Immature natural killer cell (primary cell): Measurements from ENCODE around the gene PSMG1. TPM values are rescaled to one million over a fixed set of nuclear protein-coding genes. Genes with fewer than 3 reads are reported as not detected.

Experiments
- DNase-seq, 3 donors: peaks; one replicate each; pipeline ENCODE4 v3.0.0; 2022; ENCODE audit warnings: mixed read lengths in 1 of 3
- H3K27ac Mint-ChIP-seq, 6 donors: one replicate each; pipeline ENCODE4 v1.8.0; 2020; ENCODE audit warnings: mixed read lengths in 6 of 6, mild to moderate bottlenecking in 5 of 6, inconsistent platforms in 4 of 6, moderate library complexity in 3 of 6
- H3K27me3 Mint-ChIP-seq, 3 donors: one replicate each; pipeline ENCODE4 v1.8.0; 2020 to 2021; ENCODE audit warnings: low read depth in 3 of 3, mild to moderate bottlenecking in 3 of 3, mixed read lengths in 3 of 3, moderate library complexity in 3 of 3, inconsistent platforms in 1 of 3
- H3K36me3 Mint-ChIP-seq, 3 donors: one replicate each; pipeline ENCODE4 v1.8.0; 2020; ENCODE audit warnings: mixed read lengths in 3 of 3, inconsistent platforms in 2 of 3, mild to moderate bottlenecking in 2 of 3
- H3K4me1 Mint-ChIP-seq, 2 donors: one replicate each; pipeline ENCODE4 v1.8.0; 2020; ENCODE audit warnings: inconsistent platforms in 2 of 2, mild to moderate bottlenecking in 2 of 2, mixed read lengths in 2 of 2, moderate library complexity in 1 of 2
- H3K4me3 Mint-ChIP-seq, 5 donors: one replicate each; pipeline ENCODE4 v1.8.0; 2020; ENCODE audit warnings: mild to moderate bottlenecking in 5 of 5, mixed read lengths in 5 of 5, inconsistent platforms in 3 of 5, moderate library complexity in 3 of 5
- H3K9me3 Mint-ChIP-seq, 6 donors: one replicate each; pipeline ENCODE4 v1.8.0; 2020; ENCODE audit warnings: mild to moderate bottlenecking in 6 of 6, mixed read lengths in 6 of 6, inconsistent platforms in 4 of 6, moderate library complexity in 3 of 6
- polyA plus RNA-seq, 3 donors: library from polyadenylated mRNA; unstranded; fragments of 300-500 nt; fragmentation: Illumina TruSeq; gene quantifications; one replicate each; pipeline ENCODE4 v1.2.3, GENCODE V29; 2021

Gene PSMG1
- polyA plus RNA-seq, 3 donors from 2014 or later: 29.5 to 39.6 (median 33.3) TPM

GRCh38 chr21:39184050-39184980 lies 1.1 kb upstream of the PSMG1 start:
- no peak for DNase-seq
- peaks cover 0 to 9% (median 0%) of the 10 kb centered on the region in 3 donors for H3K36me3 Mint-ChIP-seq
- H3K27ac Mint-ChIP-seq: peak overlapping the region; percentile 87 to 97 (median 94)
- H3K27me3 Mint-ChIP-seq: peaks cover 12 to 17% (median 15%) of the 10 kb centered on the region in 3 donors
- H3K4me3 Mint-ChIP-seq: peak overlapping the region; percentile 98 to 99 (median 98)
- no peaks in the 10 kb centered on the region for H3K9me3 Mint-ChIP-seq
- H3K4me1 Mint-ChIP-seq: peaks cover 29 to 44% of the 10 kb centered on the region in 2 donors

GRCh38 chr21:39182484-39183271 lies 573 bp downstream of the PSMG1 start:
- Mint-ChIP-seq H3K4me1 (peaks cover 29 to 44% of the 10 kb centered on the region in 2 donors), H3K27me3 (peaks cover 12 to 17% (median 15%) of the 10 kb centered on the region in 3 donors), H3K27ac (peak overlapping the region; percentile 87 to 97 (median 94)), H3K36me3 (peaks cover 5 to 14% (median 5%) of the 10 kb centered on the region in 3 donors), H3K4me3 (peak overlapping the region; percentile 98 to 99 (median 98)), H3K9me3 (no peaks in the 10 kb centered on the region)
- DNase-seq: no peak

- no peak for DNase-seq
- Mint-ChIP-seq H3K27ac (peak overlapping the region; percentile 80 to 93 (median 90)), H3K36me3 (peaks cover 5 to 14% (median 5%) of the 10 kb centered on the region in 3 donors), H3K27me3 (peaks cover 12 to 17% (median 15%) of the 10 kb centered on the region in 3 donors), H3K4me1 (peaks cover 29 to 44% of the 10 kb centered on the region in 2 donors), H3K4me3 (peak overlapping the region; percentile 98 to 99 (median 98)), H3K9me3 (no peaks in the 10 kb centered on the region)
Observed at GRCh38 chr21:39182016-39182415, 1.2 kb downstream of the PSMG1 start.

GRCh38 chr21:39181205-39181818 lies 1.9 kb downstream of the PSMG1 start:
- Mint-ChIP-seq H3K36me3 (peaks cover 5 to 18% (median 7%) of the 10 kb centered on the region in 3 donors), H3K9me3 (no peaks in the 10 kb centered on the region), H3K27me3 (peaks cover 12 to 17% (median 15%) of the 10 kb centered on the region in 3 donors), H3K27ac (peak overlapping the region in 2 of 6 donors; percentile 80 to 90), H3K4me1 (peaks cover 29 to 44% of the 10 kb centered on the region in 2 donors), H3K4me3 (peak overlapping the region in 4 of 5 donors; percentile 27 to 99 (median 98))
- DNase-seq: no peak

GRCh38 chr21:39180429-39181019 lies 2.7 kb downstream of the PSMG1 start:
- peak overlapping the region in 3 of 5 donors; percentile 26 to 48 (median 36) for H3K4me3 Mint-ChIP-seq
- peak overlapping the region in 1 of 6 donors; percentile 47 for H3K27ac Mint-ChIP-seq
- peaks cover 5 to 25% (median 14%) of the 10 kb centered on the region in 3 donors for H3K36me3 Mint-ChIP-seq
- DNase-seq: no peak
- H3K27me3 Mint-ChIP-seq: peaks cover 12 to 17% (median 15%) of the 10 kb centered on the region in 3 donors
- H3K4me1 Mint-ChIP-seq: peaks cover 29 to 49% of the 10 kb centered on the region in 2 donors
- H3K9me3 Mint-ChIP-seq: no peaks in the 10 kb centered on the region

GRCh38 chr21:39178421-39178820 lies 4.8 kb downstream of the PSMG1 start:
- DNase-seq: no peak
- Mint-ChIP-seq H3K27ac (no peak overlapping the region), H3K36me3 (peaks cover 9 to 35% (median 14%) of the 10 kb centered on the region in 3 donors), H3K9me3 (no peaks in the 10 kb centered on the region), H3K4me3 (no peak overlapping the region), H3K4me1 (peaks cover 18 to 31% of the 10 kb centered on the region in 2 donors), H3K27me3 (peaks cover 7 to 10% (median 8%) of the 10 kb centered on the region in 3 donors)

- no peak overlapping the region for H3K27ac Mint-ChIP-seq
- H3K4me1 Mint-ChIP-seq: peaks cover 3 to 16% of the 10 kb centered on the region in 2 donors
- peaks cover 9 to 42% (median 14%) of the 10 kb centered on the region in 3 donors for H3K36me3 Mint-ChIP-seq
Observed at GRCh38 chr21:39176271-39176709, 7.0 kb downstream of the PSMG1 start.

GRCh38 chr21:39175665-39176064 lies 7.6 kb downstream of the PSMG1 start:
- no peaks in the 10 kb centered on the region for H3K9me3 Mint-ChIP-seq

More at GRCh38 chr21:39176271-39176709, 7.0 kb downstream of the PSMG1 start:
- Mint-ChIP-seq H3K27me3 (no peaks in the 10 kb centered on the region), H3K9me3 (no peaks in the 10 kb centered on the region), H3K4me3 (no peak overlapping the region)
- no peak for DNase-seq

GRCh38 chr21:39175154-39175553 lies 8.1 kb downstream of the PSMG1 start:
- H3K4me1 Mint-ChIP-seq: peaks cover 0 to 8% of the 10 kb centered on the region in 2 donors
- H3K4me3 Mint-ChIP-seq: no peak overlapping the region
- no peak for DNase-seq
- no peaks in the 10 kb centered on the region for H3K9me3 Mint-ChIP-seq
- no peak overlapping the region for H3K27ac Mint-ChIP-seq
- H3K27me3 Mint-ChIP-seq: no peaks in the 10 kb centered on the region
- peaks cover 9 to 42% (median 14%) of the 10 kb centered on the region in 3 donors for H3K36me3 Mint-ChIP-seq

More at GRCh38 chr21:39175665-39176064, 7.6 kb downstream of the PSMG1 start:
- peaks cover 3 to 13% of the 10 kb centered on the region in 2 donors for H3K4me1 Mint-ChIP-seq
- H3K4me3 Mint-ChIP-seq: no peak overlapping the region
- no peaks in the 10 kb centered on the region for H3K27me3 Mint-ChIP-seq
- H3K27ac Mint-ChIP-seq: no peak overlapping the region
- peaks cover 9 to 41% (median 14%) of the 10 kb centered on the region in 3 donors for H3K36me3 Mint-ChIP-seq
- no peak for DNase-seq

GRCh38 chr21:39173716-39174680 lies 9.3 kb downstream of the PSMG1 start:
- Mint-ChIP-seq H3K4me1 (peaks cover 0 to 6% of the 10 kb centered on the region in 2 donors), H3K27ac (no peak overlapping the region)

GRCh38 chr21:39169906-39170305 lies 13.3 kb downstream of the PSMG1 start:
- no peak for DNase-seq
- H3K27me3 Mint-ChIP-seq: no peaks in the 10 kb centered on the region
- peaks cover 0 to 3% (median 0%) of the 10 kb centered on the region in 6 donors for H3K9me3 Mint-ChIP-seq
- no peak overlapping the region for H3K4me3 Mint-ChIP-seq
- peaks cover 0 to 27% (median 10%) of the 10 kb centered on the region in 3 donors for H3K36me3 Mint-ChIP-seq
- H3K27ac Mint-ChIP-seq: no peak overlapping the region
- no peaks in the 10 kb centered on the region for H3K4me1 Mint-ChIP-seq

More at GRCh38 chr21:39173716-39174680, 9.3 kb downstream of the PSMG1 start:
- H3K9me3 Mint-ChIP-seq: no peaks in the 10 kb centered on the region
- H3K36me3 Mint-ChIP-seq: peaks cover 9 to 41% (median 14%) of the 10 kb centered on the region in 3 donors
- H3K4me3 Mint-ChIP-seq: no peak overlapping the region
- H3K27me3 Mint-ChIP-seq: no peaks in the 10 kb centered on the region
- no peak for DNase-seq

- Mint-ChIP-seq H3K9me3 (peaks cover 0 to 8% (median 5%) of the 10 kb centered on the region in 6 donors), H3K27me3 (peaks cover 0 to 7% (median 2%) of the 10 kb centered on the region in 3 donors), H3K4me3 (no peak overlapping the region), H3K36me3 (peaks cover 0 to 21% (median 5%) of the 10 kb centered on the region in 3 donors), H3K27ac (no peak overlapping the region), H3K4me1 (no peaks in the 10 kb centered on the region)
- DNase-seq: no peak
Observed at GRCh38 chr21:39168800-39169199, 14.5 kb downstream of the PSMG1 start.
